K562 (cell line): ENCODE results near the gene FILIP1. TPM values are rescaled to one million over a fixed set of nuclear protein-coding genes. Genes with fewer than 3 reads are reported as not detected.

Experiments used
- ATAC-seq: fragments of 200-7000 bp; cut with Tn5 transposase; 3 replicates; pipeline ENCODE4 v1.9.1; 2020; ENCODE audit warnings: moderate library complexity
- BruUV-seq: library from RNA; stranded (reverse); fragments of 400-500 nt; replicated peaks from 2 replicates; lab custom pipeline; 2021; lab: Mats Ljungman, UMichigan
- CTCF ChIA-PET: fragments of 300-600 bp; formaldehyde crosslinking; extraction: SDS; loops from one replicate; lab custom pipeline; 2021; ENCODE audit warnings: low intra/inter-chr PET ratio; lab: Yijun Ruan, JAX
- POLR2A ChIA-PET: fragments of 300-600, 350-650 bp; sonication (Branson Sonifier 250); formaldehyde crosslinking; extraction: SDS; loops from one replicate; lab custom pipeline; 2021; ENCODE audit warnings: antibody characterized with exemption, inconsistent platforms; lab: Yijun Ruan, JAX
- DNase-seq, 4 experiments: peaks; one replicate each; pipeline versions ENCODE4 v3.0.0 to v3.0.0-alpha.2; 2011 to 2018; ENCODE audit warnings: low spot score in 3 of 4, mixed read lengths in 3 of 4; ENCODE audit errors: extremely low read depth in 1 of 4
- FAIRE-seq: peaks from 2 replicates; lab custom pipeline; 2011; peaks lifted over from hg19 to GRCh38; lab: Jason Lieb, UNC
- H2AFZ ChIP-seq: 2 replicates; pipeline ENCODE4 v1.6.0; 2011; ENCODE audit warnings: low read depth, low read length, control low read depth, inconsistent platforms
- H3K27ac ChIP-seq: fragments of 200-600 bp; 3 replicates; pipeline ENCODE4 v1.8.0; 2011; ENCODE audit warnings: low read depth, mild to moderate bottlenecking, control low read depth, inconsistent platforms, low read length, moderate library complexity, mixed read lengths; ENCODE audit errors: extremely low read depth
- H3K27me3 ChIP-seq, 2 experiments: fragments of 300-600 bp in 1 of 2; 2 replicates in 1 of 2; 3 replicates in 1 of 2; pipeline versions ENCODE4 v1.6.0 to v1.8.0; 2011; ENCODE audit warnings: inconsistent platforms in 2 of 2, low read length in 2 of 2, mild to moderate bottlenecking in 1 of 2, mixed read lengths in 1 of 2, moderate library complexity in 1 of 2; ENCODE audit not compliant: control insufficient read depth in 2 of 2, insufficient read depth in 2 of 2
- H3K36me3 ChIP-seq: fragments of 300-600 bp; 3 replicates; pipeline ENCODE4 v1.8.0; 2011; ENCODE audit warnings: mild to moderate bottlenecking, low read length, inconsistent platforms; ENCODE audit not compliant: control insufficient read depth, insufficient read depth
- H3K4me1 ChIP-seq, 2 experiments: fragments of 200-600 bp in 1 of 2; replicated peaks in 1 of 2; 2 replicates in 1 of 2; 3 replicates in 1 of 2; pipeline versions ENCODE4 v1.5.1 to v1.8.0; 2011; ENCODE audit warnings: inconsistent platforms in 2 of 2, low read length in 2 of 2, mild to moderate bottlenecking in 1 of 2, mixed read lengths in 1 of 2, moderate library complexity in 1 of 2; ENCODE audit not compliant: control insufficient read depth in 2 of 2, insufficient read depth in 2 of 2
- H3K4me2 ChIP-seq: 2 replicates; pipeline ENCODE4 v1.6.1; 2011; ENCODE audit warnings: low read length, control low read depth, inconsistent platforms, mixed read lengths; ENCODE audit not compliant: insufficient read depth
- H3K4me3 ChIP-seq: fragments of 200-600 bp; sonication (generic), shearing (Covaris generic); 2 replicates; pipeline ENCODE4 v1.5.1; 2016; ENCODE audit warnings: control low read depth, inconsistent platforms
- H3K79me2 ChIP-seq: fragments of 200-600 bp; 3 replicates; pipeline ENCODE4 v1.8.0; 2011; ENCODE audit warnings: low read length, inconsistent platforms; ENCODE audit not compliant: control insufficient read depth, insufficient read depth
- H3K9ac ChIP-seq, 2 experiments: 2 replicates each; pipeline versions ENCODE4 v1.6.0 to v1.6.1; 2011; ENCODE audit warnings: low read depth in 2 of 2, low read length in 2 of 2, control low read depth in 1 of 2, inconsistent platforms in 1 of 2, mild to moderate bottlenecking in 1 of 2, mixed read lengths in 1 of 2; ENCODE audit not compliant: insufficient read depth in 1 of 2
- H3K9me1 ChIP-seq: one replicate; pipeline ENCODE4 v1.6.0; 2011; ENCODE audit warnings: inconsistent platforms, mild to moderate bottlenecking, low read length, moderate library complexity; ENCODE audit not compliant: control insufficient read depth, insufficient read depth
- H3K9me3 ChIP-seq: replicated peaks from 2 replicates; pipeline ENCODE4 v1.5.1; 2011; ENCODE audit warnings: low read depth, low read length, inconsistent platforms; ENCODE audit not compliant: control insufficient read depth, insufficient read depth
- H4K20me1 ChIP-seq: replicated peaks from 2 replicates; pipeline ENCODE4 v1.6.1; 2011; ENCODE audit warnings: low read length, inconsistent platforms, mixed read lengths; ENCODE audit not compliant: control insufficient read depth, insufficient read depth
- BMI1 ChIP-seq: fragments of 150-350 bp; IDR thresholded peaks from 2 replicates; pipeline ENCODE4 v1.6.1; 2014; ENCODE audit warnings: low read length
- BRD9 ChIP-seq: fragments of 450-650 bp; IDR thresholded peaks from 2 replicates; pipeline ENCODE4 v1.6.1; 2018; ENCODE audit warnings: low read depth; ENCODE audit not compliant: partially characterized antibody
- KDM2B ChIP-seq: fragments of 250-450 bp; sonication (Bioruptor Pico); IDR thresholded peaks from 2 replicates; pipeline ENCODE4 v1.8.0; 2021; ENCODE audit warnings: mild to moderate bottlenecking, moderate library complexity
- KHSRP ChIP-seq: fragments of 450-650 bp; IDR thresholded peaks from 2 replicates; pipeline ENCODE4 v1.6.1; 2017
- POLR2AphosphoS2 ChIP-seq: IDR thresholded peaks from 2 replicates; pipeline ENCODE4 v1.6.1; 2012; ENCODE audit warnings: low read length, improper control_type of control experiment
- PPARD ChIP-seq: fragments of 250-450 bp; sonication (Bioruptor Pico); IDR thresholded peaks from 2 replicates; pipeline ENCODE4 v1.8.0; 2022; ENCODE audit warnings: inconsistent platforms, mild to moderate bottlenecking, moderate library complexity
- ZNF41 ChIP-seq: fragments of 250-450 bp; sonication (Bioruptor Pico); conservative IDR thresholded peaks from 2 replicates; pipeline ENCODE4 v1.4.0; 2020; ENCODE audit warnings: mild to moderate bottlenecking
- ZNF431 ChIP-seq: sonication (generic); formaldehyde crosslinking; IDR thresholded peaks from 2 replicates; pipeline ENCODE4 v1.8.0; 2022; ENCODE audit warnings: mild to moderate bottlenecking, missing genetic modification reagents
- ZZZ3 ChIP-seq: fragments of 450-650 bp; IDR thresholded peaks from 2 replicates; pipeline ENCODE4 v1.6.1; 2016; ENCODE audit warnings: antibody characterized with exemption, mild to moderate bottlenecking, moderate library complexity
- in situ Hi-C: fragments of 300-500 bp; cut with MboI; formaldehyde crosslinking; loops from 4 replicates; pipeline ENCODE4 v1.15.0; 2018; ENCODE audit warnings: inconsistent platforms, mixed read lengths
- intact Hi-C: fragments of 100-400 bp; cut with micrococcal nuclease; formaldehyde crosslinking; loops from 2 replicates; pipeline ENCODE4 v1.14.2; 2022
- polyA plus RNA-seq, 8 experiments: library from polyadenylated mRNA; depleted of rRNA in 4 of 8; stranded (reverse) in 5 of 8; unstranded in 3 of 8; fragments of >200 nt; fragmentation: Nextera tagmentation in 2 of 8; fragmentation: Illumina TruSeq in 1 of 8; extraction: Ambion mirVana in 2 of 8; extraction: Trizol in 1 of 8; gene quantifications; 2 replicates each; pipeline versions ENCODE4 v1.2.1 to v1.2.3, GENCODE V29; 2011 to 2014; ENCODE audit warnings: inconsistent platforms in 1 of 8, missing spikeins in 1 of 8
- total RNA-seq, 7 experiments: library from RNA; depleted of rRNA in 6 of 7; stranded (reverse); fragments of >200 nt in 6 of 7; fragmentation: Illumina TruSeq in 2 of 7; extraction: Trizol in 2 of 7; gene quantifications; 2 replicates each; pipeline versions ENCODE4 v1.2.1 to v1.2.3, GENCODE V29; 2011 to 2021; ENCODE audit warnings: low replicate concordance in 1 of 7
- TF ChIP-seq, protein P1 (sequence below), 2 experiments: IDR thresholded peaks; 2 replicates each; pipeline ENCODE4 v1.6.1; 2012; ENCODE audit warnings: improper control_type of control experiment in 2 of 2, low read depth in 2 of 2, low read length in 2 of 2, borderline replicate concordance in 1 of 2

The FILIP1 gene
- total and polyA plus RNA-seq, 9 of the 15 experiments (the other 6 are each of a cell fraction or from before 2014, with no cell fraction given): 0.03 to 0.25 (median 0.10) TPM; not detected in 1

GRCh38 chr6:75263401-75263750 is 230.2 kb downstream of the FILIP1 start:
- H2AFZ ChIP-seq: no peak overlapping the region
- H3K9me3 ChIP-seq: no peaks in the 10 kb centered on the region
- no peak for DNase-seq
- H3K4me3 ChIP-seq: no peak overlapping the region
- intact Hi-C loops (no loop called here), in situ Hi-C loops (loop anchor here (10.0 kb wide), 1 partner anchor 261 kb away; no protein-coding TSS in a partner anchor)
- no peak overlapping the region for H3K9ac ChIP-seq
- H3K27me3 ChIP-seq: no peaks in the 10 kb centered on the region
- no peak for ATAC-seq
- peaks cover 29% of the 10 kb centered on the region for H3K79me2 ChIP-seq
- no peak for FAIRE-seq
- no peaks in the 10 kb centered on the region for H3K4me1 ChIP-seq
- no peak overlapping the region for H3K27ac ChIP-seq
- no peak overlapping the region for H3K4me2 ChIP-seq
- CTCF ChIA-PET: no interaction called here
- peaks cover 54% of the 10 kb centered on the region for H3K36me3 ChIP-seq
- H3K9me1 ChIP-seq: no peaks in the 10 kb centered on the region
- BruUV-seq: no TSS peak
- no peaks in the 10 kb centered on the region for H4K20me1 ChIP-seq
- TF ChIP-seq, protein P1, sequence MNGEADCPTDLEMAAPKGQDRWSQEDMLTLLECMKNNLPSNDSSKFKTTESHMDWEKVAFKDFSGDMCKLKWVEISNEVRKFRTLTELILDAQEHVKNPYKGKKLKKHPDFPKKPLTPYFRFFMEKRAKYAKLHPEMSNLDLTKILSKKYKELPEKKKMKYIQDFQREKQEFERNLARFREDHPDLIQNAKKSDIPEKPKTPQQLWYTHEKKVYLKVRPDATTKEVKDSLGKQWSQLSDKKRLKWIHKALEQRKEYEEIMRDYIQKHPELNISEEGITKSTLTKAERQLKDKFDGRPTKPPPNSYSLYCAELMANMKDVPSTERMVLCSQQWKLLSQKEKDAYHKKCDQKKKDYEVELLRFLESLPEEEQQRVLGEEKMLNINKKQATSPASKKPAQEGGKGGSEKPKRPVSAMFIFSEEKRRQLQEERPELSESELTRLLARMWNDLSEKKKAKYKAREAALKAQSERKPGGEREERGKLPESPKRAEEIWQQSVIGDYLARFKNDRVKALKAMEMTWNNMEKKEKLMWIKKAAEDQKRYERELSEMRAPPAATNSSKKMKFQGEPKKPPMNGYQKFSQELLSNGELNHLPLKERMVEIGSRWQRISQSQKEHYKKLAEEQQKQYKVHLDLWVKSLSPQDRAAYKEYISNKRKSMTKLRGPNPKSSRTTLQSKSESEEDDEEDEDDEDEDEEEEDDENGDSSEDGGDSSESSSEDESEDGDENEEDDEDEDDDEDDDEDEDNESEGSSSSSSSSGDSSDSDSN (IDR thresholded peaks at IDR 0.05; ENCODE audit: borderline replicate concordance in 1 of 2, low read depth in 2 of 2, low read length in 2 of 2): no peak
- no peak for TF ChIP-seq POLR2AphosphoS2
- no peak for TF ChIP-seq ZNF431 (CRISPR knock-in tag)
- no peak for TF ChIP-seq KHSRP
- no peak for TF ChIP-seq ZZZ3
- TF ChIP-seq ZNF41 (CRISPR knock-in tag): no peak
- no peak for TF ChIP-seq PPARD
- no peak for TF ChIP-seq BRD9
- TF ChIP-seq BMI1: no peak
- TF ChIP-seq KDM2B (CRISPR knock-in tag): no peak
- POLR2A ChIA-PET: no interaction called here
